Neural crest cell (in vitro differentiated cells): ENCODE data around the gene VDR. TPM values are rescaled to one million over a fixed set of nuclear protein-coding genes. Genes with fewer than 3 reads are reported as not detected.

Source experiments
- DNase-seq: peaks from one replicate; pipeline ENCODE4 v3.0.0; 2021; ENCODE audit warnings: low read depth, mixed read lengths, low spot score
- H3K27ac Mint-ChIP-seq: one replicate; pipeline ENCODE4 v1.8.0; 2021; ENCODE audit warnings: mild to moderate bottlenecking, mixed read lengths; ENCODE audit not compliant: unreplicated experiment
- H3K27me3 Mint-ChIP-seq: 2 replicates; pipeline ENCODE4 v1.8.0; 2021; ENCODE audit warnings: low read depth, mild to moderate bottlenecking, mixed read lengths
- H3K36me3 Mint-ChIP-seq: 2 replicates; pipeline ENCODE4 v1.8.0; 2021; ENCODE audit warnings: low read depth, mild to moderate bottlenecking, mixed read lengths
- H3K4me1 Mint-ChIP-seq: 2 replicates; pipeline ENCODE4 v1.8.0; 2021; ENCODE audit warnings: mixed read lengths
- H3K4me3 Mint-ChIP-seq: one replicate; pipeline ENCODE4 v1.8.0; 2021; ENCODE audit warnings: mild to moderate bottlenecking, mixed read lengths
- H3K9me3 Mint-ChIP-seq: 2 replicates; pipeline ENCODE4 v1.8.0; 2021; ENCODE audit warnings: mixed read lengths
- CTCF ChIP-seq: fragments of 200-600 bp; sonication (generic); conservative IDR thresholded peaks from 2 replicates; pipeline ENCODE4 v1.5.0; 2021; ENCODE audit warnings: antibody characterized with exemption, mild to moderate bottlenecking
- total RNA-seq: library from RNA; stranded (reverse); gene quantifications from 2 replicates; pipeline ENCODE4 v1.2.1, GENCODE V29; 2021

The VDR gene
- total RNA-seq, 1 donor from 2014 or later = not detected

- DNase-seq = no peak
- Mint-ChIP-seq H3K27ac (no peak overlapping the region), H3K9me3 (no peaks in the 10 kb centered on the region), H3K4me1 (peaks cover 11% of the 10 kb centered on the region), H3K4me3 (no peak overlapping the region), H3K27me3 (no peaks in the 10 kb centered on the region), H3K36me3 (no peaks in the 10 kb centered on the region)
- no peak for TF ChIP-seq CTCF
Observed at GRCh38 chr12:47881051-47881450, 23.7 kb downstream of the VDR start.

DNA sequence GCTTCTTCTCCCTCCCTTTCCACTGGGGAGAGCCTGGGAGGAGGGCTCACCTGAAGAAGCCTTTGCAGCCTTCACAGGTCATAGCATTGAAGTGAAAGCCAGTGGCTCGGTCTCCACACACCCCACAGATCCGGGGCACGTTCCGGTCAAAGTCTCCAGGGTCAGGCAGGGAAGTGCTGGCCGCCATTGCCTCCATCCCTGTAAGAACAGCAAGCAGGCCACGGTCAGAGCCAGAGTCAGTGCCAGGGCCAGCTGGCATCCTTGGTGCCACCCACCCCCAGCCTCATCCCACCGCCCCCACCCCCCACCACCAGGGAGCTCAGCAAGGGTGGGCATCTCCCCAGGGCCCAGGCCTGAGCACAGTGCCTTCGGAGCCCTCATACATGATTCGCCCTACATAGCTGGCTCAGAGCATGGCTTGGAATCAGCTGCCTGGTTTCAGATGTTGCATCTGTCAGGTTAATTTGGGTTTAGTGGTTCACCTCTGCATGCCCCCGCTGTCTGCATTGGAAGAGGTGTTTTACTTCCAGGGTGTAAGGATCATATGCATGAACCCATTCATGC is 25.8 kb downstream of the VDR start:
- Mint-ChIP-seq H3K36me3 (no peaks in the 10 kb centered on the region), H3K9me3 (no peaks in the 10 kb centered on the region), H3K4me1 (no peaks in the 10 kb centered on the region), H3K4me3 (no peak overlapping the region), H3K27me3 (no peaks in the 10 kb centered on the region), H3K27ac (no peak overlapping the region)
- DNase-seq = no peak
- no peak for TF ChIP-seq CTCF

GRCh38 chr12:47878293-47878917 is 26.4 kb downstream of the VDR start:
- H3K36me3 Mint-ChIP-seq = no peaks in the 10 kb centered on the region
- H3K4me3 Mint-ChIP-seq = no peak overlapping the region
- no peak for DNase-seq
- no peak overlapping the region for H3K27ac Mint-ChIP-seq
- H3K27me3 Mint-ChIP-seq = no peaks in the 10 kb centered on the region
- no peak for TF ChIP-seq CTCF
- H3K4me1 Mint-ChIP-seq = no peaks in the 10 kb centered on the region
- H3K9me3 Mint-ChIP-seq = no peaks in the 10 kb centered on the region

DNA sequence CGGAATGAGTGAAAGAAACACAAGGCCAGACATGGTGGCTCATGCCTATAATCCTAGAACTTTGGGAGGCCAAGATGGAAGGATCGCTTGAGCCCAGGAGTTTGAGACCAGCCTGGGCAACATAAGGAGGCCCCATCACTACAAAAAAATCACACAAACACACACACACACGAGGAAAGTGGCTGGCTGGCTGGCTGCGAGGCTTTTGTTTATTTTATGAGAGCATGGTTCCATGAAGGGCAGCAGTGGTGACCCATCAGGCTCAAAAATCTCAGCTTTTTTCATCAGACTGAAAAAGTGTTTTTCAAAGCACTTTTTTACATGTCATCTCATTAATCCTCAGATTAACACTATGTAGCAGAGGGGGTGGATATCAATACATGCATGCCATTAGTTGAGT is 27.7 kb downstream of the VDR start:
- no peak for TF ChIP-seq CTCF
- no peaks in the 10 kb centered on the region for H3K36me3 Mint-ChIP-seq
- H3K4me3 Mint-ChIP-seq = no peak overlapping the region
- no peaks in the 10 kb centered on the region for H3K9me3 Mint-ChIP-seq
- no peak for DNase-seq
- no peaks in the 10 kb centered on the region for H3K27me3 Mint-ChIP-seq
- H3K4me1 Mint-ChIP-seq = no peaks in the 10 kb centered on the region
- H3K27ac Mint-ChIP-seq = no peak overlapping the region

- H3K9me3 Mint-ChIP-seq = no peaks in the 10 kb centered on the region
- H3K4me1 Mint-ChIP-seq = no peaks in the 10 kb centered on the region
- H3K27ac Mint-ChIP-seq = no peak overlapping the region
- no peaks in the 10 kb centered on the region for H3K36me3 Mint-ChIP-seq
- H3K4me3 Mint-ChIP-seq = no peak overlapping the region
- no peak for DNase-seq
- H3K27me3 Mint-ChIP-seq = no peaks in the 10 kb centered on the region
- no peak for TF ChIP-seq CTCF
Observed at GRCh38 chr12:47876440-47876960, 28.3 kb downstream of the VDR start.
